Loucy (cell line): ENCODE data around the gene SCN8A.

Experiments used
- CTCF ChIP-seq: fragments of 200-600 bp; sonication (generic); conservative IDR thresholded peaks from 2 replicates; pipeline ENCODE4 v1.5.1; 2014; ENCODE audit warnings: mild to moderate bottlenecking, antibody characterized with exemption, low read length
- EZH2phosphoT487 ChIP-seq: fragments of 200-600 bp; IDR thresholded peaks from 2 replicates; pipeline ENCODE4 v1.6.1; 2018; ENCODE audit warnings: antibody characterized with exemption, mild to moderate bottlenecking, moderate library complexity, borderline replicate concordance

DNA sequence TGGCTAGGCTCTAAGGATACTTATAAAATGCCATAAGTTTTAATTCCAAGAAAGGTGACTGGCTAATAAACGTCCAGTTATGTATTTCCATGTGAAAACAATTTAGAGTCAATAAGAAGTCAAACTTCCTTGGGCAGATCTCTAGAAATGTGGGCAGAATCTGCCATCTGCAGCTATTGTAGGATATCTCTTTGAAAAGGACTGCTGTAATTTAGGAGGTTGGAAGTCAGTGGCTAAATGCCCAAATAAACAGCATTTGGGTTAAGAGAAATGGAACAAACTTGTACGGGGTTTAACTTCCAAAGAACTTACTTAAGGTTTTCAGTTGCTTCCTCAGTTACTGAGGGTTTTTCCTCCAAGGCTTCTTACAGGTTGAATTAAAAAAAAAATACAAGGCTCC lies 135.9 kb downstream of the SCN8A start:
- TF ChIP-seq CTCF: no peak
- no peak for TF ChIP-seq EZH2phosphoT487
